ENCODE data around the gene SUCNR1.
"Not testable (repeated sequence)": the region's sequence is repeated elsewhere in the genome, so short reads cannot be mapped to it uniquely, and the experiment has no call there.

SUCNR1 gene

GRCh38 chr3:151895478-151896241, 22.2 kb downstream of the SUCNR1 start:
- Histone ChIP-seq H3K27me3 (ENCODE audit: insufficient read depth, low read length) (no peaks in the 10 kb centered on the region), H3K4me1 (ENCODE audit: insufficient read depth, low read length) (peaks cover 7% of the 10 kb centered on the region; the same call in 1 of the 2 replicates), H3K36me3 (ENCODE audit: insufficient read depth, low read depth, low read length) (no peaks in the 10 kb centered on the region), H3K9ac (ENCODE audit: low read depth, low read length) (no peak overlapping the region), H3K27ac (ENCODE audit: low read length) (no peak overlapping the region), H3K4me3 (ENCODE audit: low read length) (no peak overlapping the region), H3K9me3 (ENCODE audit: insufficient read depth, low read depth, low read length) (no peaks in the 10 kb centered on the region)

DNA sequence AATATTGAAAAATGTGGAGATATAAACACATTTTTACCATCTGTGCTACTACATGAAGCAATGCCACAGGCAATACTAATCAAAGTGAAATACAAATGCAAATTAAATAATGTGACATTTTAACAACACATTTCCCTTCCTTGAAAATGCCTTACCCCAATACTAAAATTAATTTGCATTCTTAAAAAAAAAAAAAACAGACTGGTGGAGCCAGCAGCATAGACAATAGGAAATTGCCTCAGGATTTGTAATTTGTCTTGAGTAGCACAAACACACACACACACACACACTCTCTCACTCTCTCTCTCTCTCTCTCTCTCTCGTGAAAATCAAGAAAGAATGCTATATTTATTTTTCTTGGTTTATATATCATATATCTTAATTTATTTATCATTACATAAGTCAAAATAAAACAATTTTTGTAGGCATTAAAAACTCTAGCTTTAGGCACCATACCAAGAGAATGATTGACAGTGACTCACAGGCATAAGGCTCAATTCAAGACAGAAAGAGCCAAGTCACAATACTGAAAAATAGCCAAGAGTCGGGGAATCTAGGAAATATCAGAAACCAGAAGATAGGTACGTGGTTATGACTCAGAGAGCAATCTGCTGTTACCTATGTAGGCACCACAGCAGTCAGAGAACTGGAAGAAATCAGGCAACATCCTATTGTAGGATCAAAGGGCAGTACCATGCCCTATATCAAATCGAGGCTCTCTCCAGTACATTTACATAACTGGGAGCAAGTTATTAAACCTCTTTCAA, 23.0 kb downstream of the SUCNR1 start:
- no peaks in the 10 kb centered on the region for H3K27me3 ChIP-seq (ENCODE audit: insufficient read depth, low read length)
- H3K4me1 ChIP-seq (ENCODE audit: insufficient read depth, low read length) = peaks cover 7% of the 10 kb centered on the region; the same call in 1 of the 2 replicates
- H3K4me3 ChIP-seq (ENCODE audit: low read length) = no peak overlapping the region
- no peak overlapping the region for H3K27ac ChIP-seq (ENCODE audit: low read length)
- H3K9ac ChIP-seq (ENCODE audit: low read depth, low read length) = no peak overlapping the region
- no peaks in the 10 kb centered on the region for H3K36me3 ChIP-seq (ENCODE audit: insufficient read depth, low read depth, low read length)
- no peaks in the 10 kb centered on the region for H3K9me3 ChIP-seq (ENCODE audit: insufficient read depth, low read depth, low read length)

- not testable (repeated sequence) for H3K27ac ChIP-seq (ENCODE audit: low read length); H3K36me3 ChIP-seq (ENCODE audit: insufficient read depth, low read depth, low read length); H3K4me1 ChIP-seq (ENCODE audit: insufficient read depth, low read length); H3K9ac ChIP-seq (ENCODE audit: low read depth, low read length); H3K9me3 ChIP-seq (ENCODE audit: insufficient read depth, low read depth, low read length); H3K27me3 ChIP-seq (ENCODE audit: insufficient read depth, low read length); H3K4me3 ChIP-seq (ENCODE audit: low read length)
Measured at GRCh38 chr3:151898121-151898520, 24.7 kb downstream of the SUCNR1 start.

- not testable (repeated sequence) for H3K4me3 ChIP-seq (ENCODE audit: low read length); H3K27ac ChIP-seq (ENCODE audit: low read length); H3K4me1 ChIP-seq (ENCODE audit: insufficient read depth, low read length); H3K9ac ChIP-seq (ENCODE audit: low read depth, low read length); H3K9me3 ChIP-seq (ENCODE audit: insufficient read depth, low read depth, low read length); H3K27me3 ChIP-seq (ENCODE audit: insufficient read depth, low read length); H3K36me3 ChIP-seq (ENCODE audit: insufficient read depth, low read depth, low read length)
Measured at GRCh38 chr3:151898564-151899261, 25.3 kb downstream of the SUCNR1 start.

GRCh38 chr3:151899996-151900395, 26.6 kb downstream of the SUCNR1 start:
- Histone ChIP-seq H3K27ac (ENCODE audit: low read length) (no peak overlapping the region), H3K4me1 (ENCODE audit: insufficient read depth, low read length) (peaks cover 7% of the 10 kb centered on the region; the same call in 1 of the 2 replicates), H3K9me3 (ENCODE audit: insufficient read depth, low read depth, low read length) (no peaks in the 10 kb centered on the region), H3K36me3 (ENCODE audit: insufficient read depth, low read depth, low read length) (no peaks in the 10 kb centered on the region), H3K9ac (ENCODE audit: low read depth, low read length) (no peak overlapping the region), H3K4me3 (ENCODE audit: low read length) (no peak overlapping the region), H3K27me3 (ENCODE audit: insufficient read depth, low read length) (no peaks in the 10 kb centered on the region)

DNA sequence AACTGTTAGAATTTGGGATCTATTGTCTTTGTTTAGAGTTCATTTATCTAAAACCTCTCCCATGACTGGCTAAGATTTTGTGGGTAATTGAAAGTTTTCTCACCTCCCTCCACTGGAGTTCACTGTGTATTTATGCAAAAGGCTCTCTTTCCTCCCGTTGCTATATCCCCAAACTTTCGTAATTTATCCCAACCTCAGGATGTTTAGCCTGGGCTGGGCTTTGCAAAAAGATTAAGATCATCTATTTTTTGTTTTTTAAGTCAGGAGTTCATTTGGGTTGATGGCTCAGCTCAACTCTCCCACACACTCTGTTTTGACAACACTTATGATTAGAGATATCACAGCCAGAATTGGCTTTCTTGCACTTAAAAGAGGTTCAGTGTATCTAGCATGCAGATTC, 27.0 kb downstream of the SUCNR1 start:
- H3K9me3 ChIP-seq (ENCODE audit: insufficient read depth, low read depth, low read length) = no peaks in the 10 kb centered on the region
- no peak overlapping the region for H3K9ac ChIP-seq (ENCODE audit: low read depth, low read length)

DNA sequence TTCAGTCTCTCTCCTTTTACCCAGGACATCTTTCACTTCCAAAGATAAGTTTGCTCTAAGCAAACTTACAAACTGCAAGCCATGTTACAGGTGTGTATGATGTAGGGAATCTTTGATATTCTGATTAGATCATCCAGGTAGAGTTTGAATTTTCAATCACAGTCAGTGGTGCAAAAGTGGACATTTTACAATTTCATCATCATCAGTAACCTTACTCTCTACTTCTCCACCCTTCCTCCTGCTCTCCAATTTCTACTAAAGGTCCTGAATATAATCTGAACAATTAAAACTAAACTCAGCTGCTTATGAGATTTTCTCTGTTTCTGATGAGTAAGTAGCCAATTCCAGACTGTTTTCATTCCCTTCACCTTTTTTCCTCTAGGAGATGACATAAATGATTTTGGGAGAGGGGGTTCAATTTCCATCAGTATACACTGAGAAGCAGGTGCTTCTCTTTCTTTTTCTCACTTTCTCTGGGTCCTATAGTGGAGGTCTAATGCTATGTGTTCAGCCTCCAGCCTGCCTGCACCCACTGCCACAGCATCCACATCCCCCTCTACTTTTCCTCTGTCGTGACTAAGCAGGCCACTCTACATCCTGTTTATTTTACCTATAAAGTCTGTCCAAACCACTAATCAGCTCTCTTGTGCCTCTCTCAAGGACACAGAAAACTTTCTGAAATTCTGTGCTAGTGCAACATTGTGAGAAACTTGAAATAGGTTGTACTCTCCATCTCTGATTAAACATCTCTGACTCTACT, 27.6 kb downstream of the SUCNR1 start:
- Histone ChIP-seq H3K27ac (ENCODE audit: low read length) (no peak overlapping the region), H3K9ac (ENCODE audit: low read depth, low read length) (no peak overlapping the region), H3K4me3 (ENCODE audit: low read length) (no peak overlapping the region), H3K9me3 (ENCODE audit: insufficient read depth, low read depth, low read length) (no peaks in the 10 kb centered on the region), H3K4me1 (ENCODE audit: insufficient read depth, low read length) (peaks cover under 1% of the 10 kb centered on the region; the same call in 1 of the 2 replicates), H3K36me3 (ENCODE audit: insufficient read depth, low read depth, low read length) (no peaks in the 10 kb centered on the region), H3K27me3 (ENCODE audit: insufficient read depth, low read length) (no peaks in the 10 kb centered on the region)

More for the DNA sequence above, 27.0 kb downstream of the SUCNR1 start:
- Histone ChIP-seq H3K27ac (ENCODE audit: low read length) (no peak overlapping the region), H3K4me3 (ENCODE audit: low read length) (no peak overlapping the region), H3K27me3 (ENCODE audit: insufficient read depth, low read length) (no peaks in the 10 kb centered on the region), H3K36me3 (ENCODE audit: insufficient read depth, low read depth, low read length) (no peaks in the 10 kb centered on the region), H3K4me1 (ENCODE audit: insufficient read depth, low read length) (peaks cover 5% of the 10 kb centered on the region; the same call in 1 of the 2 replicates)

DNA sequence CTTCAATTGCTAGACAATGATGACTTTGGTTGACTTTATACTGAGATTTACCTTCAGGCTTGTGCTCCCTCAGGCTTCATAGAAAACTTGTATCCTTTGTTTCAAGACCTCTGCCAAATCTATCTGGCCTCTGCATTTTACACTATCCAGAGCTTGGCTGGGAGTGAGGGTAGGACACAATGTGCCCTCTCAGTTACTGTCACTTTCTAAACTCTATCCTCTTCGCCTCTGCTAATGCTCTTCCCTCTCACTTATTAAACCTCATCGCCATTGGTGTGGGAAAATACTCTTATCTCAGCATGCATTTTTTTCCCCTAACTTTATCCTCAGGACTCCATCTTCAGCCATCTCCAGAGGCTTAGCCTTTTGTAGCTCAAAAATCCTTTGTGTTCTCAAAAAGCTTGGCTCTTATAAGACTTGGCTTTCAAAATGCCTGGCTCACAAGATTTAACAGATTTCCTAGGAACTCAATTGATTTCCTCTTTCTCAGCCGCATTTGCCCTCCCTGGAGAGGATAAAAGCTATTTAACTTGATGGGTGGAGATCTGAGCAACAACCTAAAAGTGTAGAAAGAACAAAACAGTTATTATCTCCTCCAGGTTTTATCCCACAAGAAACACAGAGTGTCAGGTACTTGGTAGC, 28.3 kb downstream of the SUCNR1 start:
- H3K36me3 ChIP-seq (ENCODE audit: insufficient read depth, low read depth, low read length) = no peaks in the 10 kb centered on the region
- no peaks in the 10 kb centered on the region for H3K9me3 ChIP-seq (ENCODE audit: insufficient read depth, low read depth, low read length)
- no peaks in the 10 kb centered on the region for H3K27me3 ChIP-seq (ENCODE audit: insufficient read depth, low read length)
- no peak overlapping the region for H3K9ac ChIP-seq (ENCODE audit: low read depth, low read length)
- no peak overlapping the region for H3K27ac ChIP-seq (ENCODE audit: low read length)
- H3K4me1 ChIP-seq (ENCODE audit: insufficient read depth, low read length) = no peaks in the 10 kb centered on the region
- H3K4me3 ChIP-seq (ENCODE audit: low read length) = no peak overlapping the region

DNA sequence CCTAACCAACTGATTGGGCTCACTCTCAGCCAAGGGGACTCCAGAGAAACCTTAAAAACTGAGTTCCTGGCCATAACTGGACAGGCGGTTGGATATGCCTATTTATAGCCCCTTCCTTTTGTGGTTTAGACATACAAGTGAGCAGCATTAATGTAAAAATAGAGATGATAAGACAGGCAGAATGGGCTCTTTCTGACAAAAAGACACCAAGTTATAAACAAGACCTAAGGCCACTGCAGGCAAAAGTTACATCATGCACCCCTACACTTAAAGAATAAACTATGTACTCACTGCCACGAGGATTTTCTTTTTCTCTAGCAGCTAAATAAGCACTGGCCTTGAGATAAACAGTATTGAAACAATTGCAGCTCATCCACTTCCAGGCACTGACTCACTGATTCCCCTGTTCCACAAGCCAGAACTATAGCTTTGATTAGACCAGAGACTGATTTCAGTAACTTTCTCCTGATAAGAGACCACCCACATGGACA, 30.1 kb downstream of the SUCNR1 start:
- no peak overlapping the region for H3K27ac ChIP-seq (ENCODE audit: low read length)
- H3K27me3 ChIP-seq (ENCODE audit: insufficient read depth, low read length) = no peaks in the 10 kb centered on the region
- no peaks in the 10 kb centered on the region for H3K36me3 ChIP-seq (ENCODE audit: insufficient read depth, low read depth, low read length)
- no peaks in the 10 kb centered on the region for H3K4me1 ChIP-seq (ENCODE audit: insufficient read depth, low read length)
- no peak overlapping the region for H3K9ac ChIP-seq (ENCODE audit: low read depth, low read length)
- H3K4me3 ChIP-seq (ENCODE audit: low read length) = no peak overlapping the region
- no peaks in the 10 kb centered on the region for H3K9me3 ChIP-seq (ENCODE audit: insufficient read depth, low read depth, low read length)

- Histone ChIP-seq H3K4me1 (ENCODE audit: insufficient read depth, low read length) (no peaks in the 10 kb centered on the region), H3K27ac (ENCODE audit: low read length) (no peak overlapping the region), H3K36me3 (ENCODE audit: insufficient read depth, low read depth, low read length) (no peaks in the 10 kb centered on the region), H3K27me3 (ENCODE audit: insufficient read depth, low read length) (no peaks in the 10 kb centered on the region), H3K9ac (ENCODE audit: low read depth, low read length) (no peak overlapping the region), H3K4me3 (ENCODE audit: low read length) (no peak overlapping the region), H3K9me3 (ENCODE audit: insufficient read depth, low read depth, low read length) (no peaks in the 10 kb centered on the region)
Measured at GRCh38 chr3:151905647-151906046, 32.2 kb downstream of the SUCNR1 start.

GRCh38 chr3:151906751-151907150, 33.3 kb downstream of the SUCNR1 start:
- no peaks in the 10 kb centered on the region for H3K36me3 ChIP-seq (ENCODE audit: insufficient read depth, low read depth, low read length)

More at GRCh38 chr3:151906751-151907150, 33.3 kb downstream of the SUCNR1 start:
- no peaks in the 10 kb centered on the region for H3K4me1 ChIP-seq (ENCODE audit: insufficient read depth, low read length)
- no peak overlapping the region for H3K9ac ChIP-seq (ENCODE audit: low read depth, low read length)
- H3K9me3 ChIP-seq (ENCODE audit: insufficient read depth, low read depth, low read length) = no peaks in the 10 kb centered on the region
- H3K4me3 ChIP-seq (ENCODE audit: low read length) = no peak overlapping the region
- H3K27ac ChIP-seq (ENCODE audit: low read length) = no peak overlapping the region
- H3K27me3 ChIP-seq (ENCODE audit: insufficient read depth, low read length) = no peaks in the 10 kb centered on the region

Measured in iPS-20b (cell line).